HG02763 (cell line): ENCODE measurements around the gene KSR1.
"Not testable (repeated sequence)": the region's sequence is repeated elsewhere in the genome, so short reads cannot be mapped to it uniquely, and the experiment has no call there.

Experiments used
- ATAC-seq: cut with Tn5 transposase; IDR thresholded peaks from one replicate; pipeline ENCODE4 v1.9.1; 2021; ENCODE audit warnings: mild to moderate bottlenecking, moderate library complexity; ENCODE audit not compliant: unreplicated experiment

KSR1 gene

DNA sequence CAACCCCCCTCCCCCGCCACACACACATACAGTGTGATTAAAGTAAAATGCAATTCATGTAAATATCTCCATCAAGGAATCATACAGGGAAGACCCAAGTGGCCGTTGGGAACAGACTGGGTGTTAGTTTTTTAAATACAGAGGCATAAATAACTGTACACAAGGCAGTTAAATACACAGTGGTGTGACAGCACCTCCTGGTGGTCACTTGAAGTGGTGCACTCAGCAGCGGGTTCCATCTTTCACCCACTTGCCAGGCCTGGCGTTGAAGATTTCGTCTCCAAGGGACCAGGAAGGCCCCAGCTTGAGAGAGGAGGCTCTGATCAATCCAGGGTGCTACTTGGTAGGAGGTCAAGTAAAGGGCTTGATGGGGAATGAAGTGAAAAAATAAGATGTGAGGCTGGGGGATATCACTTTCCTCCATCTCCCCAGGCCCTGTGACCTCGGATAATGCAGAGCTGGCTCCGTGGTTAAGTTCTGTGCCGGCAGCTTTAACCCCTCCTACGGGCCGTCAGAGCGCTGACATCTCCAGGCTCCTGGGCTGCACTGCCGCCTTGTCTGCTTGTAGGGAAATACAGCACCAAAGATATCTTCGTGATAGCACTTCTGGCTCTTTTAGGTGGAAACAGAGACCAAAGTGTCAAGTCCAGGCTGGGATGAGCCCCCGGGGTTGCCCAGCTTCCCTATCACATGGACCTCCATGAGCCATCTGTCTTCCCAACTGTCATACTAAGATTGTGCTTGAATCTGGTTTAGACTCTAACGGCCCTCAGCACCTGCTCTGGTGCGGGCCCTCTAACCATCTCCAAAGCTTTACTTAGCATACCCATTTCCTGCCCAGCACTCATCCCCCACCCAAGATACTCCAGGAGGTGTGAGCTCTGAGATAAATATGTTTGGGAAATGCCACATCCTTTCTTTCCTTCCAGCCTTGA lies 195.4 kb downstream of the KSR1 start:
- no peak for ATAC-seq

- not testable (repeated sequence) for ATAC-seq
Measured at GRCh38 chr17:27653449-27653971, 197.3 kb downstream of the KSR1 start.

- no peak for ATAC-seq
Measured at GRCh38 chr17:27654136-27654535, 197.9 kb downstream of the KSR1 start.

- peak; percentile 65 for ATAC-seq
Measured at GRCh38 chr17:27654654-27655524, 198.6 kb downstream of the KSR1 start.

- not testable (repeated sequence) for ATAC-seq
Measured at GRCh38 chr17:27655525-27656111, 199.4 kb downstream of the KSR1 start.

GRCh38 chr17:27656620-27657019 lies 200.4 kb downstream of the KSR1 start:
- ATAC-seq: not testable (repeated sequence)

- no peak for ATAC-seq
Measured at GRCh38 chr17:27657620-27658019, 201.4 kb downstream of the KSR1 start.

DNA sequence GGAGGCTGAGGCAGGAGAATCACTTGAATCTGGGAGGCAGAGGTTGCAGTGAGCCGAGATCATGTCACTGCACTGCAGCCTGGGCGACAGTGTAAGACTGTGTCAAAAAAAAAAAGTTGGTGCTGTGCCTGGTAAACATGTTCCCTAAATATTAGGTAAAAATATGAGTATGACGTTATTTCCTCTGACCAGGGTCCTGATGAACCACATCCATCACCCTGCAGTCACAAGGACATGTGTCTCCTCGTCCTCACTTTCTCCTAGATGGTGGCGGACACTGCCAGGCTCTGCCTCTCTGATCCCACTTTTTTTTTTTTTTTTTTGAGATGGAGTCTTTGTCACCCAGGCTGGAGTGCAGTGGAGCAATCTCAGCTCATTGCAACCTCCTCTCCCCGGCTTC lies 203.4 kb downstream of the KSR1 start:
- no peak for ATAC-seq

DNA sequence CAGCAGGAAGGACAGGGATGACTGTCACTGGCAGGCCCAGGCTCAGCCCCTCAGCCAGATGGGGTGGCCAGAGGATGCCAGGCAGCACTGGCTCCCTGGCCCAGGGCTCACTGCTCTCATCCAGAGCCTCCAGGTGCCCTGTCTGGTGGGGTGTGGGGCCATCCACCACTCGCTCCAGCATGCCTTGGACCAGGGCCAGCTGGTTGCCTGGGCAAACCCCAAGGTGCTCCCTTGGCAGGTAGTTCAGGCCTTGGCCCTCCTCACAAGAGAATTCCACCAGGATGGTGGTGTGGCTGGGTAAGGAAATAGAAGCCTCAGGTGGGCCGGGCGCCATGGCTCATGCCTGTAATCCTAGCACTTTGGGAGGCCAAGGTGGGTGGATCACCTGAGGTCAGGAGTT lies 204.2 kb downstream of the KSR1 start:
- no peak for ATAC-seq

GRCh38 chr17:27663936-27664605 lies 207.8 kb downstream of the KSR1 start:
- no peak for ATAC-seq

DNA sequence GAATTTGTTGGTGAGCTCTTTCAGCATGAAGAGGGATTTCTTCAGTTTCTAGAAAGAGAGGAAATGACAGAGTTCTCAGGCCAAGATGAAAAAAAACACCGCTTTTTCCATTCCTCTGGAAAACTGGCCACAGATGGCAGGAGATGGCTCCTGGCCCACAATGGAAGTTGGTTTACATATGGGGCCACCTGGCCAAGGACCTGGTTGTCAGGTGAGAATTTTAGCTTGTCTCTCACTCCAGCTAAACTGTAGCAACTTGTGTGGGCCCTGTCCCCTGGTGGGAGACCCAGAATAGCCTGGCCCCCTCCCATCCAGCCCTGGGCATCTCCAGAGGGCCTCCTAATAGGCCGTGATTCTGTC lies 208.3 kb downstream of the KSR1 start:
- no peak for ATAC-seq

GRCh38 chr17:27665549-27665948 lies 209.3 kb downstream of the KSR1 start:
- no peak for ATAC-seq

- not testable (repeated sequence) for ATAC-seq
Measured at GRCh38 chr17:27666270-27666669, 210.0 kb downstream of the KSR1 start.

GRCh38 chr17:27666831-27667560 lies 210.7 kb downstream of the KSR1 start:
- ATAC-seq: no peak

DNA sequence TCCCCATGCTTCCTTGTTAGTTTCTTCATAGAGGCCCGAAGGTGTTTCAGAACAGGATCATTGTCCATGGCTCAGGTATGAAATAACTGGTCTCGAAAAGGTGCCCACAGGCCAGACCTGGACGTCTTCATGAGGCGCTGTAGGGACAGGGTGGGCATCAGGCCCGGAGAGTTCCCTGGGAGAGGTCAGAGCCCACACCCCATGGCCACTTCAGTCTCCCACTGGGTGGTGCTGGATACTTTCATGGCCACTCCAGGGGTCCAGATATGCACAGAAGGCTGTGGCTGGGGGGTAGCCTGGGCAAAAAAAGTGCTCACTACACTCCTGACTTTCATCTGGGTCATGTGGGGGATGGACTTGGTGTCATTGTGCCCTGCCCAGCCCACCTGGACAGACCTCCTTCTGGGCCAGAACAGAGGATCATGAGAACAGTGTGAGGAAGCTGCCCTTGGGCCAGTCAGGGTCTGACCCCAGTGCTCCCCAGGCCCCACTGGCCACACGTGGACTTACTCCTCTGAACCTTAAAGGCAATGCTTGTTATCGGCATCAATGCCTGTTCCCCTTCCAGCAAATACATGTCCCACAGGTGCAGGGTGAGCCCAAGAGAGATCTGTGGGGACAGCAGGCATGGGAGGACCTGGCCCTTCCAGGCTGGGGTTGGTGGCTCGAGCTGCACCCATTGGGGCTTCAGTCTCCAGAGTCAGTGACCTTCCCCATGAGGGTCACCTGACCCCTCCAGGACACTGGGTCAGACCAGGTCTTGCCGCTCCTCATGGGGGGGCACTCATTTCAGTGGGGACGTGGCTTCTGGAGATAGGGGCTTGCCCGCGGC lies 211.6 kb downstream of the KSR1 start:
- ATAC-seq: no peak

DNA sequence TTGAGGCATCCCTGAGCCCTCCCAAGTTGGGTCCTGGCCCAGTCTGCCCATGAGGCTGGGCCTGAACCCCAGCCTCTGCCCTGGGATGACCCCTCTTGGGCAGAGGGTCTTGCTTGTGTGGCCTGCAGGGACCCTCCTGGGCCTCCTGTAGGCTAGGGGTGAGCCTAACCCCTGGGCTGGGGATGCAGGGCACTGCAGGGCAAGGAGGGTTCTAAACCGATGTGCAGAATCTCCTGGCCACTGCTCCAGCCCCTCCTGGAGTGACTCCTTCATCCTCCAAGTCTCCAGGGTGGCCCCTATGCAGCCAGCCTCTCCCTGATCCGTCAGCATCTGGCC lies 212.2 kb downstream of the KSR1 start:
- ATAC-seq: no peak

GRCh38 chr17:27669136-27669535 lies 212.9 kb downstream of the KSR1 start:
- no peak for ATAC-seq

DNA sequence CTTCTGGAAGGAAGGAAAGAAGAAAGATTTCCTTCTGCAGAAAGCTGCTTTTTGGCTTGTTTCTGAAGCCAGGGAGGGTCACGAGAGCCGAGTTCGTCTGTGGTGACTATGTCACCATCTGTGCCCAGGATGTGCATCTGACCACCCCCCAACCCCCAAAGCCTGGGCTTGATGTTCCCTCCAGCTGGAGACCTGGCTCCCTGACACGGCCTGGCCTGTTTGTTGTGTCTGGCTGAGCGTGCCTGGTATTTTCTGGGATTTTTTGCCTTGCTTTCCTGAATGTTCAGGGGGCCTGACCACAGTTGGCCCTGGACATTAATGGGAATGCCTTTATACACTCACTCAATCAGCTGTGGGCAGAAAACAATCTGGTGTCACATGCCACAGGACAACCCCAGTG lies 213.6 kb downstream of the KSR1 start:
- no peak for ATAC-seq
